ENCODE data around the gene TMPRSS3.

TMPRSS3 gene

DNA sequence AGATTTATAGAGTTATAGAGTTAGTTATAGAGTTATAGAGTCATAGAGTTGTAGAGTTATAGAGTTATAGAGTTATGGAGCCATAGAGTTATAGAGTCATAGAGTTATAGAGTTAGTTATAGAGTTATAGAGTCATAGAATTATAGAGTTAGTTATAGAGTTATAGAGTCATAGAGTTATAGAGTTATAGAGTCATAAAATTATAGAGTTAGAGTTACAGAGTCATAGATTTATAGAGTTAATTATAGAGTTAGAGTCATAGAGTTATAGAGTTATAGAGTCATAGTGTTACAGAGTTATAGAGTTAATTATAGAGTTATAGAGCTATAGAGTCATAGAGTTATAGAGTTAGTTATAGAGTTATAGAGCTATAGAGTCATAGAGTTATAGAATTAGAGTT, 40.0 kb upstream of the TMPRSS3 start:
- Histone ChIP-seq H3K9ac (ENCODE audit: low read length) (no peak overlapping the region), H3K4me1 (ENCODE audit: control insufficient read depth, insufficient read depth, low read length) (no peaks in the 10 kb centered on the region), H3K4me3 (ENCODE audit: low read length) (no peak overlapping the region), H3K27ac (ENCODE audit: low read depth, low read length) (no peak overlapping the region), H3K36me3 (ENCODE audit: control insufficient read depth, insufficient read depth, low read length) (no peaks in the 10 kb centered on the region), H3K27me3 (ENCODE audit: control insufficient read depth, insufficient read depth, low read length) (no peaks in the 10 kb centered on the region)

- no peak overlapping the region for H3K27ac ChIP-seq (ENCODE audit: low read depth, low read length)
- H3K4me3 ChIP-seq (ENCODE audit: low read length) = no peak overlapping the region
- H3K4me1 ChIP-seq (ENCODE audit: control insufficient read depth, insufficient read depth, low read length) = no peaks in the 10 kb centered on the region
- H3K9ac ChIP-seq (ENCODE audit: low read length) = no peak overlapping the region
- H3K36me3 ChIP-seq (ENCODE audit: control insufficient read depth, insufficient read depth, low read length) = no peaks in the 10 kb centered on the region
- no peaks in the 10 kb centered on the region for H3K27me3 ChIP-seq (ENCODE audit: control insufficient read depth, insufficient read depth, low read length)
Observed at GRCh38 chr21:42435401-42435800, 39.5 kb upstream of the TMPRSS3 start.

DNA sequence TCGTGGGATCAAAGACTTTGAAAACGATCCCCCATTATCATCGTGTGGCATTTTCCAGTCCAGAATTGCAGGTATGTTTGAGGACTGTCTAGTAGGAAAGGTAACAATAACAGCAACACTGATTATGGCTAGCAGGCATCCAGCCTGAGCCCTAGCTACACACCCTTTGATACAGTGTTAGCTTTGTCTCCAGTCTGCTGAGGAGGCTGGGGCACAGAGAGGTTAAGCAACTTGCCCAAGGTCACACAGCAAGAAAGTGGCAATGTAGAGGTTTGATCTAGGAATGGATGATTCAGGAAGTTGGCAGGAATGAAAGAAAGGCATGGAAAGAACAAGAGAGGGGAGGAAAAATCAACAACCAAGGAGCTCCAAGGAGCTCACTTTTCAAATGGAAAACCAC, 39.0 kb upstream of the TMPRSS3 start:
- H3K4me3 ChIP-seq (ENCODE audit: low read length) = no peak overlapping the region
- H3K4me1 ChIP-seq (ENCODE audit: control insufficient read depth, insufficient read depth, low read length) = no peaks in the 10 kb centered on the region
- H3K27me3 ChIP-seq (ENCODE audit: control insufficient read depth, insufficient read depth, low read length) = no peaks in the 10 kb centered on the region
- H3K36me3 ChIP-seq (ENCODE audit: control insufficient read depth, insufficient read depth, low read length) = no peaks in the 10 kb centered on the region
- H3K9ac ChIP-seq (ENCODE audit: low read length) = no peak overlapping the region
- no peak overlapping the region for H3K27ac ChIP-seq (ENCODE audit: low read depth, low read length)

DNA sequence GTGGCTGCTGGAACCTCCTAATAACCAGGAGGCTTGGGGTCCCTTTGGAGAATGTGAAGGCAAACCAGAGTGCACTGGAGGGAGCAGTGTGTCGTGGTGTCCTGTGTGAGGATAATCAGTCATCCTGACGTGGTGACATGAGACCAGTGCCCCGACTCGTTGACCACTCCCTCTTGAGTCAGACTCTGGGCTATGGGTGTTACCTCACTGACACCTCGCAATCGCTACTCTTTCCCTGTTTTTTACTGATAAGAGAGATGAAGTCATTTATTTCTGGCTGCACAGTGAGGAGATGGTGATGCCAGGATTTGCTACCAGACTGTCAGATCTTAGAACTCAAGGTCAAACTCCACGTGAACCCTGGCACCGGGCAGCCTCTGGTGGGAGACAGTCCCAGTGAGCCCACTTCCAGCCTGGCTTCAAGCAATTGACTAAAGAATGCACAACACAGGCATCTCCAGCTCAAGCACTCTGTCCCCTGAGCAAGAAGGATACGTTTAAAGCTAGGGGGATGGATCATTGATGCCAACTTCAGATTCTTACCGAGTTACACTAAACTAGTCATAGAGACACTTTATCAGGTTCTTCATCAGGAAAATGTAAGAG, 38.2 kb upstream of the TMPRSS3 start:
- no peaks in the 10 kb centered on the region for H3K27me3 ChIP-seq (ENCODE audit: control insufficient read depth, insufficient read depth, low read length)
- H3K27ac ChIP-seq (ENCODE audit: low read depth, low read length) = no peak overlapping the region
- no peak overlapping the region for H3K4me3 ChIP-seq (ENCODE audit: low read length)
- H3K9ac ChIP-seq (ENCODE audit: low read length) = no peak overlapping the region
- no peaks in the 10 kb centered on the region for H3K36me3 ChIP-seq (ENCODE audit: control insufficient read depth, insufficient read depth, low read length)
- H3K4me1 ChIP-seq (ENCODE audit: control insufficient read depth, insufficient read depth, low read length) = no peaks in the 10 kb centered on the region

GRCh38 chr21:42432695-42433094, 36.8 kb upstream of the TMPRSS3 start:
- H3K4me3 ChIP-seq (ENCODE audit: low read length) = no peak overlapping the region
- H3K36me3 ChIP-seq (ENCODE audit: control insufficient read depth, insufficient read depth, low read length) = no peaks in the 10 kb centered on the region
- H3K4me1 ChIP-seq (ENCODE audit: control insufficient read depth, insufficient read depth, low read length) = no peaks in the 10 kb centered on the region
- no peaks in the 10 kb centered on the region for H3K27me3 ChIP-seq (ENCODE audit: control insufficient read depth, insufficient read depth, low read length)
- H3K9ac ChIP-seq (ENCODE audit: low read length) = no peak overlapping the region
- H3K27ac ChIP-seq (ENCODE audit: low read depth, low read length) = no peak overlapping the region

- H3K4me3 ChIP-seq (ENCODE audit: low read length) = no peak overlapping the region
- H3K36me3 ChIP-seq (ENCODE audit: control insufficient read depth, insufficient read depth, low read length) = no peaks in the 10 kb centered on the region
- H3K27ac ChIP-seq (ENCODE audit: low read depth, low read length) = no peak overlapping the region
- no peak overlapping the region for H3K9ac ChIP-seq (ENCODE audit: low read length)
- no peaks in the 10 kb centered on the region for H3K27me3 ChIP-seq (ENCODE audit: control insufficient read depth, insufficient read depth, low read length)
- H3K4me1 ChIP-seq (ENCODE audit: control insufficient read depth, insufficient read depth, low read length) = no peaks in the 10 kb centered on the region
Observed at GRCh38 chr21:42431196-42431595, 35.3 kb upstream of the TMPRSS3 start.

DNA sequence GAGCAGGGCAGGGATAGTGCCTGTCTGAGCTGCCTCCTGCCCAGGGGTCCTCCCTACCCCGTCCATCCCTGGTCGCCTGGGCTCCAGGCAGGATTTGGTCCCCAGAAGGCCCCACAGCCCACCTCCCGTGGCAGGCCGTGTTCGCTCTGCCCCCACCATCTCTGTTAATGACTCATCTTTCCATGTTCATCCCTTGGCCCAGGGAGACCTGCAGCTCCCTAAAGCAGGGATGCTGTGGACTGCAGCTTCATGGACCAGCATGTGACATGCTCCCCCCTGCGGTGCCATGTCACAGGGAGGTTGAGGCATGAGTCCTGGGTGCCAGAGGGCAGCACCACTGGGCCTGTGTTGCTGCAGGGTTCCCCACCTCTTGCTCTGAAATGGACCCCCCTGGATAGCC, 34.7 kb upstream of the TMPRSS3 start:
- Histone ChIP-seq H3K4me1 (ENCODE audit: control insufficient read depth, insufficient read depth, low read length) (no peaks in the 10 kb centered on the region), H3K27me3 (ENCODE audit: control insufficient read depth, insufficient read depth, low read length) (no peaks in the 10 kb centered on the region), H3K27ac (ENCODE audit: low read depth, low read length) (no peak overlapping the region), H3K4me3 (ENCODE audit: low read length) (no peak overlapping the region), H3K36me3 (ENCODE audit: control insufficient read depth, insufficient read depth, low read length) (no peaks in the 10 kb centered on the region), H3K9ac (ENCODE audit: low read length) (no peak overlapping the region)

GRCh38 chr21:42429856-42430255, 34.0 kb upstream of the TMPRSS3 start:
- Histone ChIP-seq H3K36me3 (ENCODE audit: control insufficient read depth, insufficient read depth, low read length) (no peaks in the 10 kb centered on the region), H3K27me3 (ENCODE audit: control insufficient read depth, insufficient read depth, low read length) (no peaks in the 10 kb centered on the region), H3K27ac (ENCODE audit: low read depth, low read length) (no peak overlapping the region), H3K4me1 (ENCODE audit: control insufficient read depth, insufficient read depth, low read length) (no peaks in the 10 kb centered on the region), H3K4me3 (ENCODE audit: low read length) (no peak overlapping the region), H3K9ac (ENCODE audit: low read length) (no peak overlapping the region)

GRCh38 chr21:42429021-42429420, 33.2 kb upstream of the TMPRSS3 start:
- no peaks in the 10 kb centered on the region for H3K4me1 ChIP-seq (ENCODE audit: control insufficient read depth, insufficient read depth, low read length)
- no peaks in the 10 kb centered on the region for H3K27me3 ChIP-seq (ENCODE audit: control insufficient read depth, insufficient read depth, low read length)
- no peak overlapping the region for H3K27ac ChIP-seq (ENCODE audit: low read depth, low read length)
- H3K36me3 ChIP-seq (ENCODE audit: control insufficient read depth, insufficient read depth, low read length) = no peaks in the 10 kb centered on the region
- H3K9ac ChIP-seq (ENCODE audit: low read length) = no peak overlapping the region
- H3K4me3 ChIP-seq (ENCODE audit: low read length) = no peak overlapping the region

DNA sequence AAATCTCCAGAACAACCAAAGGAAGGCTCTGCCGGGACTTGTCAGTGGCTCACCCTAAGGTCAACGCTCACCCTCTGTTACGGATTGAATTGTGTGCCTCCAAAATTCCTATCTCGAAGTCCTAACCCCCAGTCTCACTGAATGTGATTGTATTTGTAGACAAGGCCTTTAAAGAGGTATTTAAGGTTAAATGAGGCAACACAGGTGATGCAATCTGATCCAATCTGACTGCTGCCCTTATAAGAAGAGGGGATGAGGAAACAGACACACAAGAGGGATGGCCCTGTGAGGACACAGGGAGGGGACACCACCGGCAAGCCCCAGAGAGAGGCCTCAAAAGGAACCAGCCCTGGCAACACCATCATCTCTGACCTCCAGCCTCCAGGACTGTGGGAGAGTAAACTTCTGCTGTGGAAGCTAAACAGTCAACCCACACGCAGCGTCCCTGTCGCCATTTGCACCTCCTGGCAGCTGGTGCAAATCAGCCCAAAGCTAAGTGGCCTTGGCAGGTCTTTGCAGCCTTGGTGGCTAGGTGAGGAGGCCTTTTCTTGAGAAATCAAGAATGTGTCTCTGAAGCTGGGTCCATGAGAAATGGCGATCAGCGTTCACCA, 32.1 kb upstream of the TMPRSS3 start:
- no peak overlapping the region for H3K27ac ChIP-seq (ENCODE audit: low read depth, low read length)
- no peaks in the 10 kb centered on the region for H3K36me3 ChIP-seq (ENCODE audit: control insufficient read depth, insufficient read depth, low read length)
- no peaks in the 10 kb centered on the region for H3K4me1 ChIP-seq (ENCODE audit: control insufficient read depth, insufficient read depth, low read length)
- H3K4me3 ChIP-seq (ENCODE audit: low read length) = no peak overlapping the region
- H3K27me3 ChIP-seq (ENCODE audit: control insufficient read depth, insufficient read depth, low read length) = no peaks in the 10 kb centered on the region
- no peak overlapping the region for H3K9ac ChIP-seq (ENCODE audit: low read length)

GRCh38 chr21:42426876-42427480, 31.1 kb upstream of the TMPRSS3 start:
- H3K9ac ChIP-seq (ENCODE audit: low read length) = no peak overlapping the region
- no peak overlapping the region for H3K4me3 ChIP-seq (ENCODE audit: low read length)
- no peaks in the 10 kb centered on the region for H3K4me1 ChIP-seq (ENCODE audit: control insufficient read depth, insufficient read depth, low read length)
- no peaks in the 10 kb centered on the region for H3K36me3 ChIP-seq (ENCODE audit: control insufficient read depth, insufficient read depth, low read length)
- no peak overlapping the region for H3K27ac ChIP-seq (ENCODE audit: low read depth, low read length)
- H3K27me3 ChIP-seq (ENCODE audit: control insufficient read depth, insufficient read depth, low read length) = no peaks in the 10 kb centered on the region

- Histone ChIP-seq H3K4me1 (ENCODE audit: control insufficient read depth, insufficient read depth, low read length) (no peaks in the 10 kb centered on the region), H3K9ac (ENCODE audit: low read length) (no peak overlapping the region), H3K4me3 (ENCODE audit: low read length) (no peak overlapping the region), H3K27me3 (ENCODE audit: control insufficient read depth, insufficient read depth, low read length) (no peaks in the 10 kb centered on the region), H3K36me3 (ENCODE audit: control insufficient read depth, insufficient read depth, low read length) (no peaks in the 10 kb centered on the region), H3K27ac (ENCODE audit: low read depth, low read length) (no peak overlapping the region)
Observed at GRCh38 chr21:42426424-42426823, 30.6 kb upstream of the TMPRSS3 start.

DNA sequence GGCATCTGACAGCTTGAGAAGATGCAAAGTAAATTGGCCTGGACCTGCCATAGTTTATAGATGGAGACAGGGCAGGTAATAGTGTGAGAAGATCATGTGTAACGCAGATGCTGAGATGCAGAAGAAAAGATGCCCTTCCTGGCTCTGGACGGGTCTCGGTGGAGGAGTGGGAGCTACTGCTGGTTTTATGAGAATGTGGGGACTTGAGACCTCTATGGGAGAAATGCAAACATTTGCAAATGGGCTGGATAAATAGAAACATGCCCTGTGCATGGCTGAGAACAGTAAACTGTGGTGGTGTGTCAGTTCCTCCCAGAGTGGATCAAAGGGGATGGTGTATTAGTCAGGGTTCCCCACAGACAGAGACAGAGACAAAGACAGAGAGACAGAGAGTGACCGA, 29.7 kb upstream of the TMPRSS3 start:
- no peaks in the 10 kb centered on the region for H3K27me3 ChIP-seq (ENCODE audit: control insufficient read depth, insufficient read depth, low read length)
- H3K4me1 ChIP-seq (ENCODE audit: control insufficient read depth, insufficient read depth, low read length) = no peaks in the 10 kb centered on the region
- no peak overlapping the region for H3K27ac ChIP-seq (ENCODE audit: low read depth, low read length)
- no peak overlapping the region for H3K9ac ChIP-seq (ENCODE audit: low read length)
- H3K4me3 ChIP-seq (ENCODE audit: low read length) = no peak overlapping the region
- no peaks in the 10 kb centered on the region for H3K36me3 ChIP-seq (ENCODE audit: control insufficient read depth, insufficient read depth, low read length)
